ENCODE results near the gene DLG2.

DNA sequence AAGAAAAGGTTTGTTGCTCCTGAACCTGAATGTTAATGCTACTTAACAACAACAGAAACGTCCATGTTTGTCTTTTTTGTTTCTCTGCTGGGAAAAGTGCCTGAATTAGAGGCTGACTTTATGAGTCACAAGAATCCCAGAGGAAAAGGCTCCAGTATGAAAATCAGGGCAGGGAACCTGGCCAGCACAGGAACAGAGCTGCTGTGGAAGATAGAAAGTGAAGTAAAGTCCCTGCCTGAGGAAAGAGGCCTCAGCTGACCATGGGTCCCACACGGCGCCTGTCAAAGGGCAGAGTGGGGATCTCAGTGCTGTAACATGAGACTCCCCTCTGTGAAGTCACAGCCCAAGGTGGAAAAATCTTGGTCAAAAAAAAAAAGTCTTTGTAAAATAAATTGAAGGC, 1708.7 kb downstream of the DLG2 start:
- TF ChIP-seq POLR2AphosphoS5 (IDR thresholded peaks at IDR 0.05) = no peak
- TF ChIP-seq, protein P1, sequence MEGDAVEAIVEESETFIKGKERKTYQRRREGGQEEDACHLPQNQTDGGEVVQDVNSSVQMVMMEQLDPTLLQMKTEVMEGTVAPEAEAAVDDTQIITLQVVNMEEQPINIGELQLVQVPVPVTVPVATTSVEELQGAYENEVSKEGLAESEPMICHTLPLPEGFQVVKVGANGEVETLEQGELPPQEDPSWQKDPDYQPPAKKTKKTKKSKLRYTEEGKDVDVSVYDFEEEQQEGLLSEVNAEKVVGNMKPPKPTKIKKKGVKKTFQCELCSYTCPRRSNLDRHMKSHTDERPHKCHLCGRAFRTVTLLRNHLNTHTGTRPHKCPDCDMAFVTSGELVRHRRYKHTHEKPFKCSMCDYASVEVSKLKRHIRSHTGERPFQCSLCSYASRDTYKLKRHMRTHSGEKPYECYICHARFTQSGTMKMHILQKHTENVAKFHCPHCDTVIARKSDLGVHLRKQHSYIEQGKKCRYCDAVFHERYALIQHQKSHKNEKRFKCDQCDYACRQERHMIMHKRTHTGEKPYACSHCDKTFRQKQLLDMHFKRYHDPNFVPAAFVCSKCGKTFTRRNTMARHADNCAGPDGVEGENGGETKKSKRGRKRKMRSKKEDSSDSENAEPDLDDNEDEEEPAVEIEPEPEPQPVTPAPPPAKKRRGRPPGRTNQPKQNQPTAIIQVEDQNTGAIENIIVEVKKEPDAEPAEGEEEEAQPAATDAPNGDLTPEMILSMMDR (IDR thresholded peaks at IDR 0.05) = no peak
- TF ChIP-seq POLR2A (IDR thresholded peaks at IDR 0.05) = no peak
- TF ChIP-seq EP300 (IDR thresholded peaks at IDR 0.05) = no peak
